Measurements from ENCODE around the gene KY.

The KY gene

GRCh38 chr3:134562055-134562454, 88.8 kb downstream of the KY start:
- TF ChIP-seq REST (IDR thresholded peaks at IDR 0.05; ENCODE audit: insufficient read depth in 1 of 2, low read depth in 2 of 2, low read length in 2 of 2) = no peak
- no peak for TF ChIP-seq TAF1 (IDR thresholded peaks at IDR 0.05; ENCODE audit: borderline replicate concordance, insufficient read depth, low read length)
- no peak for TF ChIP-seq SIN3A (IDR thresholded peaks at IDR 0.05; ENCODE audit: borderline replicate concordance, insufficient read depth, low read length)
- TF ChIP-seq POLR2AphosphoS5 (IDR thresholded peaks at IDR 0.05; ENCODE audit: low read depth, low read length) = no peak

GRCh38 chr3:134559591-134559990, 91.2 kb downstream of the KY start:
- TF ChIP-seq REST (IDR thresholded peaks at IDR 0.05; ENCODE audit: insufficient read depth in 1 of 2, low read depth in 2 of 2, low read length in 2 of 2) = no peak
- TF ChIP-seq POLR2AphosphoS5 (IDR thresholded peaks at IDR 0.05; ENCODE audit: low read depth, low read length) = no peak
- no peak for TF ChIP-seq TAF1 (IDR thresholded peaks at IDR 0.05; ENCODE audit: borderline replicate concordance, insufficient read depth, low read length)
- TF ChIP-seq SIN3A (IDR thresholded peaks at IDR 0.05; ENCODE audit: borderline replicate concordance, insufficient read depth, low read length) = no peak
- no peak for TF ChIP-seq FOXP2 (optimal IDR thresholded peaks at IDR 0.05; ENCODE audit: borderline replicate concordance, extremely low read depth, extremely low read length, insufficient read depth)
